Mesenchymal stem cell (in vitro differentiated cells and primary cell): ENCODE results near the gene CBARP.
A peak's percentile ranks its signal among the peaks of the same experiment; 100 is the strongest.

Experiments
- DNase-seq: peaks from one replicate; pipeline ENCODE4 v3.0.0-alpha.2; 2013
- H2AFZ ChIP-seq: one replicate; pipeline ENCODE4 v1.6.1; 2013; ENCODE audit warnings: low read depth, mild to moderate bottlenecking, control low read depth, inconsistent platforms, low read length, moderate library complexity
- H2AK5ac ChIP-seq: 2 replicates; pipeline ENCODE4 v1.6.1; 2013; ENCODE audit warnings: low read length, moderate library complexity, mild to moderate bottlenecking, inconsistent platforms; ENCODE audit not compliant: severe bottlenecking
- H2BK120ac ChIP-seq: one replicate; pipeline ENCODE4 v1.6.1; 2013; ENCODE audit warnings: low read depth, mild to moderate bottlenecking, inconsistent platforms, low read length, moderate library complexity
- H2BK12ac ChIP-seq, 2 experiments: one replicate each; pipeline ENCODE4 v1.6.1; 2013; ENCODE audit warnings: inconsistent platforms in 2 of 2, low read length in 2 of 2, mild to moderate bottlenecking in 2 of 2, moderate library complexity in 2 of 2, control low read depth in 1 of 2
- H2BK15ac ChIP-seq: one replicate; pipeline ENCODE4 v1.6.1; 2013; ENCODE audit warnings: mild to moderate bottlenecking, low read depth, inconsistent platforms; ENCODE audit not compliant: poor library complexity, severe bottlenecking
- H2BK5ac ChIP-seq: 2 replicates; pipeline ENCODE4 v1.6.1; 2013; ENCODE audit warnings: low read depth, mild to moderate bottlenecking, low read length, control low read depth, inconsistent platforms; ENCODE audit not compliant: poor library complexity, severe bottlenecking
- H3K14ac ChIP-seq, 2 experiments: one replicate each; pipeline ENCODE4 v1.6.1; 2013; ENCODE audit warnings: inconsistent platforms in 2 of 2, low read length in 2 of 2, control low read depth in 1 of 2, mild to moderate bottlenecking in 1 of 2, moderate library complexity in 1 of 2
- H3K18ac ChIP-seq, 2 experiments: one replicate each; pipeline ENCODE4 v1.6.1; 2013; ENCODE audit warnings: inconsistent platforms in 2 of 2, low read length in 2 of 2, control low read depth in 1 of 2, low read depth in 1 of 2, mild to moderate bottlenecking in 1 of 2
- H3K23ac ChIP-seq, 2 experiments: one replicate each; pipeline ENCODE4 v1.6.1; 2013; ENCODE audit warnings: inconsistent platforms in 2 of 2, low read length in 2 of 2, mild to moderate bottlenecking in 2 of 2, moderate library complexity in 2 of 2, control low read depth in 1 of 2
- H3K27ac ChIP-seq: 2 replicates; pipeline ENCODE4 v1.5.1; 2013; ENCODE audit warnings: mild to moderate bottlenecking, moderate library complexity, low read length, control low read depth, inconsistent platforms; ENCODE audit not compliant: poor library complexity, severe bottlenecking
- H3K27me3 ChIP-seq, 2 experiments: 2 replicates each; pipeline versions ENCODE4 v1.6.1 to v1.7.0; 2013; ENCODE audit warnings: low read length in 2 of 2, mild to moderate bottlenecking in 2 of 2, moderate library complexity in 2 of 2, control low read depth in 1 of 2, inconsistent platforms in 1 of 2; ENCODE audit not compliant: control insufficient read depth in 1 of 2, insufficient read depth in 1 of 2
- H3K36me3 ChIP-seq, 2 experiments: 2 replicates each; pipeline versions ENCODE4 v1.6.1 to v1.7.0; 2013; ENCODE audit warnings: low read length in 2 of 2, control low read depth in 1 of 2, inconsistent platforms in 1 of 2, low read depth in 1 of 2, mild to moderate bottlenecking in 1 of 2; ENCODE audit not compliant: insufficient read depth in 2 of 2, control insufficient read depth in 1 of 2
- H3K4ac ChIP-seq, 2 experiments: one replicate each; pipeline ENCODE4 v1.6.1; 2013; ENCODE audit warnings: inconsistent platforms in 2 of 2, low read length in 2 of 2, mild to moderate bottlenecking in 2 of 2, moderate library complexity in 2 of 2, control low read depth in 1 of 2, low read depth in 1 of 2
- H3K4me1 ChIP-seq: 2 replicates; pipeline ENCODE4 v1.6.1; 2013; ENCODE audit warnings: low read depth, low read length, control low read depth; ENCODE audit not compliant: control insufficient read depth, insufficient read depth
- H3K4me2 ChIP-seq: 2 replicates; pipeline ENCODE4 v1.6.1; 2013; ENCODE audit warnings: low read length, mild to moderate bottlenecking, inconsistent platforms; ENCODE audit not compliant: poor library complexity, severe bottlenecking
- H3K4me3 ChIP-seq, 2 experiments: 2 replicates each; pipeline versions ENCODE4 v1.5.1 to v1.7.0; 2013; ENCODE audit warnings: low read length in 2 of 2, mild to moderate bottlenecking in 2 of 2, control low read depth in 1 of 2, low read depth in 1 of 2; ENCODE audit not compliant: insufficient read depth in 1 of 2
- H3K79me1 ChIP-seq: replicated peaks from 2 replicates; pipeline ENCODE4 v1.6.1; 2013; ENCODE audit warnings: mild to moderate bottlenecking, control low read depth, low read length, inconsistent platforms; ENCODE audit not compliant: poor library complexity, severe bottlenecking
- H3K9ac ChIP-seq: 2 replicates; pipeline ENCODE4 v1.7.0; 2013; ENCODE audit warnings: mild to moderate bottlenecking, low read length, moderate library complexity
- H3K9me3 ChIP-seq: 2 replicates; pipeline ENCODE4 v1.7.0; 2013; ENCODE audit warnings: mild to moderate bottlenecking, low read length; ENCODE audit not compliant: control insufficient read depth
- H4K8ac ChIP-seq: one replicate; pipeline ENCODE4 v1.6.1; 2013; ENCODE audit warnings: inconsistent platforms, mild to moderate bottlenecking, low read length, moderate library complexity
- H4K91ac ChIP-seq: one replicate; pipeline ENCODE4 v1.6.1; 2013; ENCODE audit warnings: mild to moderate bottlenecking, low read length, inconsistent platforms
- WGBS: methylation state at CpG from one replicate; pipeline ENCODE4 v1.1.7; 2013; ENCODE audit warnings: mixed read lengths; 5-methylcytosine and 5-hydroxymethylcytosine counted together

The CBARP gene

GRCh38 chr19:1271528-1272422 lies 34.0 kb upstream of the CBARP start:
- H3K4ac ChIP-seq = no peak overlapping the region
- peak overlapping the region in 1 of 2 experiments; percentile 85 for H3K4me3 ChIP-seq
- H3K4me2 ChIP-seq = peak overlapping the region; percentile 24
- H3K9ac ChIP-seq = peak overlapping the region; percentile 97
- peak overlapping the region; percentile 45 for H4K8ac ChIP-seq
- H2BK5ac ChIP-seq = no peak overlapping the region
- H3K27ac ChIP-seq = no peak overlapping the region
- WGBS = 97% methylated on average over 36 of the region's 37 CpGs
- peak overlapping the region; percentile 22 for H4K91ac ChIP-seq
- no peak overlapping the region for H3K23ac ChIP-seq
- H3K14ac ChIP-seq = no peak overlapping the region
- H2BK120ac ChIP-seq = no peak overlapping the region
- no peak overlapping the region for H2AFZ ChIP-seq
- no peaks in the 10 kb centered on the region for H3K9me3 ChIP-seq
- H3K18ac ChIP-seq = no peak overlapping the region
- peaks cover 12% of the 10 kb centered on the region for H3K79me1 ChIP-seq
- DNase-seq = no peak
- no peak overlapping the region for H2BK15ac ChIP-seq
- H3K4me1 ChIP-seq = peaks cover 64% of the 10 kb centered on the region
- H3K36me3 ChIP-seq = peaks cover 43 to 49% of the 10 kb centered on the region in 2 experiments
- H2AK5ac ChIP-seq = no peak overlapping the region
- peak overlapping the region in 1 of 2 experiments; percentile 1 for H2BK12ac ChIP-seq
- H3K27me3 ChIP-seq = no peaks in the 10 kb centered on the region

GRCh38 chr19:1270854-1271527 lies 33.2 kb upstream of the CBARP start:
- peak overlapping the region; percentile 20 to 85 for H3K4me3 ChIP-seq
- H2BK5ac ChIP-seq = no peak overlapping the region
- H3K27ac ChIP-seq = no peak overlapping the region
- WGBS = 94% methylated on average over 26 of the region's 26 CpGs
- peak overlapping the region; percentile 97 for H3K9ac ChIP-seq
- H4K8ac ChIP-seq = no peak overlapping the region
- no peaks in the 10 kb centered on the region for H3K9me3 ChIP-seq
- no peak overlapping the region for H3K23ac ChIP-seq
- H3K4me1 ChIP-seq = peaks cover 62% of the 10 kb centered on the region
- DNase-seq = no peak
- H3K18ac ChIP-seq = no peak overlapping the region
- H2BK15ac ChIP-seq = no peak overlapping the region
- H3K27me3 ChIP-seq = no peaks in the 10 kb centered on the region
- H3K4me2 ChIP-seq = peak overlapping the region; percentile 70
- H2BK12ac ChIP-seq = no peak overlapping the region
- peaks cover 8% of the 10 kb centered on the region for H3K79me1 ChIP-seq
- no peak overlapping the region for H3K14ac ChIP-seq
- H2BK120ac ChIP-seq = no peak overlapping the region
- no peak overlapping the region for H3K4ac ChIP-seq
- peak overlapping the region; percentile 13 for H2AK5ac ChIP-seq
- H2AFZ ChIP-seq = no peak overlapping the region
- H3K36me3 ChIP-seq = peaks cover 43 to 48% of the 10 kb centered on the region in 2 experiments
- H4K91ac ChIP-seq = no peak overlapping the region

GRCh38 chr19:1270213-1270853 lies 32.5 kb upstream of the CBARP start:
- Histone ChIP-seq H3K18ac (peak overlapping the region; percentile 96 to 99), H2BK120ac (peak overlapping the region; percentile 94), H3K79me1 (peaks cover 8% of the 10 kb centered on the region), H2BK15ac (no peak overlapping the region), H2AK5ac (peak overlapping the region; percentile 96), H3K27ac (peak overlapping the region; percentile 98), H3K9me3 (no peaks in the 10 kb centered on the region), H3K4me1 (peaks cover 67% of the 10 kb centered on the region), H3K9ac (peak overlapping the region; percentile 97), H3K4ac (peak overlapping the region; percentile 93 to 96), H3K4me2 (peak overlapping the region; percentile 70), H3K4me3 (peak overlapping the region; percentile 82 to 85), H3K23ac (peak overlapping the region in 1 of 2 experiments; percentile 2), H3K27me3 (no peaks in the 10 kb centered on the region), H4K8ac (peak overlapping the region; percentile 70), H3K14ac (peak overlapping the region in 1 of 2 experiments; percentile 72), H4K91ac (peak overlapping the region; percentile 94), H2BK5ac (peak overlapping the region; percentile 92), H3K36me3 (peaks cover 43 to 48% of the 10 kb centered on the region in 2 experiments), H2AFZ (no peak overlapping the region), H2BK12ac (no peak overlapping the region)
- no peak for DNase-seq
- WGBS = 46% methylated on average over 6 of the region's 8 CpGs
